ENCODE results near the gene MED27.

DNA sequence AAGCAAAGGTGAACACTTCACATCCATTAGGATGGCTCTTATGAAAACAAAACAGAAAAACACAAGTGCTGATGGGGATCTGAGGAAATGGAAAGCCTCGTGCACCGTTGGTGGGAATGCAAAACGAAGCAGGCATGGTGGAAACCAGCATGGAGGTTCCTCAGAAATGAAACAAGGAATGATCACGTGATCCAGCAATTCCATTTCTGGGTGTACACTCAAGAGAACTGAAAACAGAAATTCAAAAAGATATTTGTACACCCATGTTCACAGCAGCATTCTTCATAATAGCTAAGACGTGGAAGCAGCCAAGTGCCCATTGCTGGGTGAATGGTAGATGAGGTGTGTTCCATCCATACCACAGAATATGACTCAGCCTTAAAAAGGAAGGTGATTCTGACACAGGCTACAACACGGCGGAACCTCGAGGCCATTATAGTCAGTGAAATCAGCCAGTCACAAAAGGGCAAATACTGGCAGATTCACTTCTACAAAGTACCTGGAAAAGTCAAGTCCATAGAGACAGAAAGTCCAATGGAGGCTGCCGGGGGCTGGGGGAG is 252.6 kb downstream of the MED27 start:
- TF ChIP-seq, protein P1, sequence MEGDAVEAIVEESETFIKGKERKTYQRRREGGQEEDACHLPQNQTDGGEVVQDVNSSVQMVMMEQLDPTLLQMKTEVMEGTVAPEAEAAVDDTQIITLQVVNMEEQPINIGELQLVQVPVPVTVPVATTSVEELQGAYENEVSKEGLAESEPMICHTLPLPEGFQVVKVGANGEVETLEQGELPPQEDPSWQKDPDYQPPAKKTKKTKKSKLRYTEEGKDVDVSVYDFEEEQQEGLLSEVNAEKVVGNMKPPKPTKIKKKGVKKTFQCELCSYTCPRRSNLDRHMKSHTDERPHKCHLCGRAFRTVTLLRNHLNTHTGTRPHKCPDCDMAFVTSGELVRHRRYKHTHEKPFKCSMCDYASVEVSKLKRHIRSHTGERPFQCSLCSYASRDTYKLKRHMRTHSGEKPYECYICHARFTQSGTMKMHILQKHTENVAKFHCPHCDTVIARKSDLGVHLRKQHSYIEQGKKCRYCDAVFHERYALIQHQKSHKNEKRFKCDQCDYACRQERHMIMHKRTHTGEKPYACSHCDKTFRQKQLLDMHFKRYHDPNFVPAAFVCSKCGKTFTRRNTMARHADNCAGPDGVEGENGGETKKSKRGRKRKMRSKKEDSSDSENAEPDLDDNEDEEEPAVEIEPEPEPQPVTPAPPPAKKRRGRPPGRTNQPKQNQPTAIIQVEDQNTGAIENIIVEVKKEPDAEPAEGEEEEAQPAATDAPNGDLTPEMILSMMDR (conservative IDR thresholded peaks at IDR 0.05; ENCODE audit: low read length), result no peak
- TF ChIP-seq EZH2phosphoT487 (IDR thresholded peaks at IDR 0.05; ENCODE audit: borderline replicate concordance), result no peak
